Trophoblast cell (in vitro differentiated cells and primary cell): ENCODE results near the gene CIB2.

Source experiments
- DNase-seq, 2 donors: peaks; one replicate each; pipeline ENCODE4 v3.0.0-alpha.2; 2016
- H2AFZ ChIP-seq: 2 replicates; pipeline ENCODE4 v1.6.1; 2013; ENCODE audit warnings: low read length, moderate library complexity, mild to moderate bottlenecking; ENCODE audit not compliant: insufficient read depth, poor library complexity
- H2AK5ac ChIP-seq: 2 replicates; pipeline ENCODE4 v1.6.1; 2013; ENCODE audit warnings: mild to moderate bottlenecking, low read length
- H2BK120ac ChIP-seq: 2 replicates; pipeline ENCODE4 v1.6.1; 2013; ENCODE audit warnings: low read length, mild to moderate bottlenecking, moderate library complexity; ENCODE audit not compliant: insufficient read depth, poor library complexity
- H2BK12ac ChIP-seq: 2 replicates; pipeline ENCODE4 v1.6.1; 2013; ENCODE audit warnings: mild to moderate bottlenecking, low read length, moderate library complexity
- H2BK5ac ChIP-seq: 2 replicates; pipeline ENCODE4 v1.6.1; 2013; ENCODE audit warnings: low read length, low read depth, moderate library complexity, mild to moderate bottlenecking; ENCODE audit not compliant: poor library complexity
- H3K14ac ChIP-seq: 2 replicates; pipeline ENCODE4 v1.6.1; 2013; ENCODE audit warnings: mild to moderate bottlenecking, low read length
- H3K18ac ChIP-seq: 2 replicates; pipeline ENCODE4 v1.6.1; 2013; ENCODE audit warnings: mild to moderate bottlenecking, low read length
- H3K23ac ChIP-seq: 2 replicates; pipeline ENCODE4 v1.6.1; 2013; ENCODE audit warnings: low read length
- H3K27ac ChIP-seq: 2 replicates; pipeline ENCODE4 v1.5.1; 2013; ENCODE audit warnings: low read depth, mild to moderate bottlenecking, inconsistent platforms, low read length, moderate library complexity
- H3K27me3 ChIP-seq: 2 replicates; pipeline ENCODE4 v1.6.1; 2013; ENCODE audit warnings: inconsistent platforms, mild to moderate bottlenecking, low read length, moderate library complexity; ENCODE audit not compliant: insufficient read depth
- H3K36me3 ChIP-seq, 2 experiments: 1 replicate in 1 of 2; 2 replicates in 1 of 2; pipeline ENCODE4 v1.6.1; 2013; ENCODE audit warnings: low read length in 2 of 2, mild to moderate bottlenecking in 2 of 2, moderate library complexity in 1 of 2; ENCODE audit not compliant: insufficient read depth in 2 of 2, control insufficient read depth in 1 of 2
- H3K4ac ChIP-seq: 2 replicates; pipeline ENCODE4 v1.6.1; 2013; ENCODE audit warnings: low read depth, mild to moderate bottlenecking, low read length, moderate library complexity
- H3K4me1 ChIP-seq, 2 experiments: 1 replicate in 1 of 2; 2 replicates in 1 of 2; pipeline ENCODE4 v1.6.1; 2013; ENCODE audit warnings: low read length in 2 of 2, mild to moderate bottlenecking in 2 of 2, moderate library complexity in 1 of 2; ENCODE audit not compliant: insufficient read depth in 2 of 2, control insufficient read depth in 1 of 2
- H3K4me2 ChIP-seq: 2 replicates; pipeline ENCODE4 v1.6.1; 2013; ENCODE audit warnings: inconsistent platforms, mild to moderate bottlenecking, low read length, moderate library complexity
- H3K4me3 ChIP-seq: 2 replicates; pipeline ENCODE4 v1.5.1; 2013; ENCODE audit warnings: mild to moderate bottlenecking, low read depth, low read length, inconsistent platforms
- H3K79me1 ChIP-seq: one replicate; pipeline ENCODE4 v1.6.1; 2013; ENCODE audit warnings: low read length
- H3K79me2 ChIP-seq: 2 replicates; pipeline ENCODE4 v1.6.1; 2013; ENCODE audit warnings: low read length, mild to moderate bottlenecking; ENCODE audit not compliant: control insufficient read depth, insufficient read depth, poor library complexity
- H3K9ac ChIP-seq: 2 replicates; pipeline ENCODE4 v1.6.1; 2013; ENCODE audit warnings: mild to moderate bottlenecking, low read length
- H3K9me3 ChIP-seq: 2 replicates; pipeline ENCODE4 v1.6.1; 2013; ENCODE audit warnings: low read depth, mild to moderate bottlenecking, control low read depth, inconsistent platforms, low read length; ENCODE audit not compliant: insufficient read depth
- H4K12ac ChIP-seq: 2 replicates; pipeline ENCODE4 v1.6.1; 2013; ENCODE audit warnings: low read depth, mild to moderate bottlenecking, low read length, moderate library complexity
- H4K8ac ChIP-seq: 2 replicates; pipeline ENCODE4 v1.6.1; 2013; ENCODE audit warnings: low read depth, mild to moderate bottlenecking, low read length, moderate library complexity
- H4K91ac ChIP-seq: one replicate; pipeline ENCODE4 v1.6.1; 2013; ENCODE audit warnings: low read depth, mild to moderate bottlenecking, low read length, moderate library complexity
- WGBS: extraction: QIAGEN DNeasy Blood & Tissue Kit; methylation state at CpG from one replicate; pipeline ENCODE4 v1.1.7; 2013; ENCODE audit warnings: missing lambda C conversion rate; ENCODE audit not compliant: insufficient read length, insufficient coverage; ENCODE audit errors: extremely low coverage; 5-methylcytosine and 5-hydroxymethylcytosine counted together

CIB2 gene

GRCh38 chr15:78092261-78093041, 38.8 kb downstream of the CIB2 start, which contains the start of gene SH2D7:
TSS of gene SH2D7 (plus strand) at chr15:78092561. CDS start at chr15:78092585, 24 bp downstream.
- H2BK120ac ChIP-seq, result no peak within 1 kb of the TSS
- H4K12ac ChIP-seq, result no peak within 1 kb of the TSS
- no peak within 1 kb of the TSS for H3K4me3 ChIP-seq
- no peak within 1 kb of the TSS for H4K8ac ChIP-seq
- H3K4ac ChIP-seq, result no peak within 1 kb of the TSS
- no peak within 1 kb of the TSS for H3K27ac ChIP-seq
- H2AK5ac ChIP-seq, result peak within 1 kb of the TSS; percentile 44
- H3K79me1 ChIP-seq, result no peaks in the 10 kb centered on the region
- no peak within 1 kb of the TSS for H4K91ac ChIP-seq
- no peak within 1 kb of the TSS for H2AFZ ChIP-seq
- no peak within 1 kb of the TSS for H3K23ac ChIP-seq
- H2BK12ac ChIP-seq, result peak within 1 kb of the TSS; percentile 37
- H3K9ac ChIP-seq, result no peak within 1 kb of the TSS
- no peak within 1 kb of the TSS for H3K4me2 ChIP-seq
- H3K4me1 ChIP-seq, result peaks cover 3% of the 10 kb centered on the region in 2 experiments
- whole genome bisulfite sequencing, result no CpG with 5 or more reads among the region's 11 CpGs
- H2BK5ac ChIP-seq, result no peak within 1 kb of the TSS
- no peaks in the 10 kb centered on the region for H3K79me2 ChIP-seq
- no peaks in the 10 kb centered on the region for H3K9me3 ChIP-seq
- no peaks in the 10 kb centered on the region for H3K36me3 ChIP-seq
- H3K14ac ChIP-seq, result peak within 1 kb of the TSS; percentile 17
- no peak for DNase-seq
- no peak within 1 kb of the TSS for H3K18ac ChIP-seq
- H3K27me3 ChIP-seq, result no peaks in the 10 kb centered on the region

GRCh38 chr15:78090422-78091063, 40.7 kb downstream of the CIB2 start:
- WGBS, result no CpG with 5 or more reads among the region's 3 CpGs
- H3K27me3 ChIP-seq, result no peaks in the 10 kb centered on the region

DNA sequence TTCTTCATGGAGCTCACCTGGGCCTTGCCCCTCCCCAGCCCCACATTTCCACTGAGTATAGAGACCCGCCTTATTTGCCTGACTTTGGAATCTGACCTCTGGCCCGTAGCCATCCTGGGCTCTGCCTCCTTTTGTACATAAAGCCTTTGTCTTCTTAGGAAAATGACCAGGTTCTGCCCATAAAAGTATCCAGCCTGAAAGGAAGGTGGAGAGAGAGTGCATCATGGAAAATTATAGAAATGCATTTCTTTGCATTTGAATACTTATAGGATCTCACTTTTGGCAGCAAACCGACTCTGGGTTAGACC, 42.5 kb downstream of the CIB2 start:
- Histone ChIP-seq H3K36me3 (no peaks in the 10 kb centered on the region), H2AK5ac (no peak overlapping the region), H2BK5ac (no peak overlapping the region), H3K4me2 (no peak overlapping the region), H3K9ac (no peak overlapping the region), H3K4ac (no peak overlapping the region), H3K79me2 (no peaks in the 10 kb centered on the region), H3K79me1 (no peaks in the 10 kb centered on the region), H2AFZ (no peak overlapping the region), H3K4me1 (peaks cover 3% of the 10 kb centered on the region in 2 experiments), H3K4me3 (no peak overlapping the region), H4K8ac (no peak overlapping the region), H3K27me3 (no peaks in the 10 kb centered on the region), H3K14ac (no peak overlapping the region), H3K18ac (no peak overlapping the region), H3K27ac (no peak overlapping the region), H4K12ac (no peak overlapping the region), H3K23ac (no peak overlapping the region), H2BK12ac (no peak overlapping the region), H4K91ac (no peak overlapping the region), H3K9me3 (no peaks in the 10 kb centered on the region), H2BK120ac (no peak overlapping the region)
- no peak for DNase-seq
- WGBS, result no CpG with 5 or more reads among the region's 3 CpGs

More at GRCh38 chr15:78090422-78091063, 40.7 kb downstream of the CIB2 start:
- no peak overlapping the region for H2BK12ac ChIP-seq
- no peak overlapping the region for H2BK120ac ChIP-seq
- H2AFZ ChIP-seq, result no peak overlapping the region
- H3K9ac ChIP-seq, result no peak overlapping the region
- H3K79me1 ChIP-seq, result no peaks in the 10 kb centered on the region
- H2AK5ac ChIP-seq, result no peak overlapping the region
- H3K79me2 ChIP-seq, result no peaks in the 10 kb centered on the region
- no peak overlapping the region for H3K23ac ChIP-seq
- H3K18ac ChIP-seq, result no peak overlapping the region
- no peak overlapping the region for H3K4me3 ChIP-seq
- no peak overlapping the region for H2BK5ac ChIP-seq
- H3K4me2 ChIP-seq, result no peak overlapping the region
- H3K36me3 ChIP-seq, result no peaks in the 10 kb centered on the region
- H3K4me1 ChIP-seq, result peaks cover 3% of the 10 kb centered on the region in 2 experiments
- no peak overlapping the region for H4K91ac ChIP-seq
- H4K12ac ChIP-seq, result no peak overlapping the region
- no peak overlapping the region for H3K4ac ChIP-seq
- H3K27ac ChIP-seq, result no peak overlapping the region
- no peaks in the 10 kb centered on the region for H3K9me3 ChIP-seq
- H3K14ac ChIP-seq, result no peak overlapping the region
- no peak for DNase-seq
- no peak overlapping the region for H4K8ac ChIP-seq

GRCh38 chr15:78087951-78088772, 43.1 kb downstream of the CIB2 start:
- Histone ChIP-seq H3K27ac (no peak overlapping the region), H2BK12ac (no peak overlapping the region), H2BK5ac (no peak overlapping the region), H3K79me2 (no peaks in the 10 kb centered on the region), H4K8ac (no peak overlapping the region), H3K27me3 (no peaks in the 10 kb centered on the region), H3K4ac (no peak overlapping the region), H3K79me1 (no peaks in the 10 kb centered on the region), H3K4me2 (no peak overlapping the region), H2AK5ac (no peak overlapping the region), H3K23ac (no peak overlapping the region), H3K9ac (no peak overlapping the region), H4K91ac (peak overlapping the region; percentile 4), H2AFZ (no peak overlapping the region), H3K36me3 (no peaks in the 10 kb centered on the region), H3K9me3 (no peaks in the 10 kb centered on the region), H4K12ac (no peak overlapping the region), H3K18ac (no peak overlapping the region), H3K14ac (no peak overlapping the region), H3K4me3 (no peak overlapping the region), H3K4me1 (peaks cover 3% of the 10 kb centered on the region in 2 experiments), H2BK120ac (no peak overlapping the region)
- peak in 1 of 2 donors; percentile 23 for DNase-seq
- WGBS, result no CpG with 5 or more reads among the region's 12 CpGs
